ACHN (cell line): ENCODE data around the gene ATP6V0D1.
A peak's percentile ranks its signal among the peaks of the same experiment; 100 is the strongest.

Source experiments
- DNase-seq: peaks from one replicate; pipeline ENCODE4 v3.0.0-alpha.2; 2015
- in situ Hi-C: cut with HindIII; loops from 2 replicates; pipeline ENCODE4 v1.10.0; 2017; ENCODE audit warnings: low sequenced_read_pairs, low pct_ligation_motif_present, low pct_unique_long_range_greater_than_20kb

The ATP6V0D1 gene

DNA sequence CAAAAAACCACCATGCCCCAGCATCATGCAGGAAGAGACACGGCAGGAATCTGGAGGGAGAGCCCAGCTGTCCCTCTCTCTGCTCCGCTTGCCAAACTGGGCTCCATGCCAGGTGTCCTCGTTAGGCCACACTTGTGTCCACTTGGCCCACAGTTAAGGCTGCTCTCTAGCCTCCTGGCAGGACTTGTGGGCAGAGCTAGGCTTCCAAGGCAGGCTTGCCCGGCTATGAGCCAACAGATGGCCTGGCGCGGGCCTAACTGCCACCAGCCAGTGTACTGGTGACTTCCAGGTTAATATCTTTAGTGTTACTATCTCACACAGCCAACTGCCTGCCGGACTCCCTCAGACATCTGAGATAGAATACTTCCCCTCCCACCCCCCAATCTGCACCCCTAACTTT, 10.6 kb downstream of the ATP6V0D1 start:
- in situ Hi-C loops, result no loop called here
- no peak for DNase-seq

DNA sequence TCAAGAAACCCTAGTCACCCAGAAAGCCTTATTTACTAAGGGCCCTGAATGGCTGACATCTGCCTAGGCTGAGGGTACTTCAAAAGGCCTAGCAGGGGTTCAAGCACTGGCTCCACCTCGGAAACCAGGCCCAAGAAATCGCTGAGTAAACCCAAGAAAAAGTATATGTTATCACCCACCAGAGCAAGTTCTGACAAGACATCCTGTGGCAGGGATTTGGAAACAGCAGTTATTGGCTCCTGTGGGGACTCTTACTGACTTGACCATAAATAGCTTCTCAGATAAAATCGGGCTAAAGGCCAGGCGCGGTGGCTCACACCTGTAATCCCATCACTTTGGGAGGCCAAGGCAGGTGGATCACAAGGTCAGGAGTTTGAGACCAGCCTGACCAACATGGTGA, 12.2 kb downstream of the ATP6V0D1 start:
- in situ Hi-C loops, result no loop called here

DNA sequence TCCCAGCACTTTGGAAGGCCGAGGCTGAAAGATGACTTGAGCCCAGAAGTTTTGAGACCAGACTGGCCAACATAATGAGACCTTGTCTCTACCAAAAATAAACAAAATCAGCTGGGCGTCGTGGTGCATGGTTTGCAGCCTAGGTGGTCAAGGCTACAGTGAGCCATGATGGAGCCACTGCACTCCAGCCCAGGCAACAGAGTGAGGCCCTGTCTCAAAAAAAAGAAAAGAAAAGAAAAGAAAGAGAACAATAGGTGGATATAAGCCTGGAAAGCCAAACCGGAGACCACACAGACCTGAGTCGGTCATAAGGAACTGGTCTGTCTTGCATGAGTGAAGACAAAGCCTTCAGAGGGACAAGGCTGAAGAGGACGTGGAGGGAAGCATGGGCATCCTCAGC, 14.4 kb downstream of the ATP6V0D1 start:
- no peak for DNase-seq
- in situ Hi-C loops, result no loop called here

More for the DNA sequence above, 12.2 kb downstream of the ATP6V0D1 start:
- DNase-seq, result no peak

- no peak for DNase-seq
- in situ Hi-C loops, result no loop called here
These were observed 16.4 kb downstream of the ATP6V0D1 start for GRCh38 chr16:67464565-67464964.

GRCh38 chr16:67463691-67464090, 17.3 kb downstream of the ATP6V0D1 start:
- no peak for DNase-seq
- in situ Hi-C loops, result no loop called here

DNA sequence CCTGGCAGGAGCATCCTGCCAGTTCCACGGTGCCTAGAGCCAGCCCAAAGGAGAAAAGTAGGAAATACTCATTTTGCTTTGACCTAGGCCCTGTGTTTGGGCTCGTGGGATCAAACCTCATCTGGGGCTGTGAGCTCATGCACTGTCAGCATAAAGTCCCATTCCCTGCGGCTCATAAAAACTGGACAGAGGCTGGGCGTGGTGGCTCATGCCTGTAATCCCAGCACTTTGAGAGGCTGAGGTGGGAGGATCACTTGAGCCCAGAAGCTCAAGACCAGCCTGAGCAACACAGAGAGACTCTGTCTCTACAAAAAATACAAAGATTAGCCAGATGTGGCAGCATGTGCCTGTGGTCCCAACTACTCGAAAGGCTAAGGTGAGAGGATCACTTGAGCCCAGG, 17.9 kb downstream of the ATP6V0D1 start:
- no peak for DNase-seq
- in situ Hi-C loops, result no loop called here

GRCh38 chr16:67462279-67462655, 18.7 kb downstream of the ATP6V0D1 start:
- DNase-seq, result no peak
- in situ Hi-C loops, result no loop called here

- in situ Hi-C loops, result no loop called here
- no peak for DNase-seq
These were observed 19.2 kb downstream of the ATP6V0D1 start for GRCh38 chr16:67461600-67462278.

GRCh38 chr16:67460961-67461360, 20.0 kb downstream of the ATP6V0D1 start:
- in situ Hi-C loops, result no loop called here
- DNase-seq, result no peak

DNA sequence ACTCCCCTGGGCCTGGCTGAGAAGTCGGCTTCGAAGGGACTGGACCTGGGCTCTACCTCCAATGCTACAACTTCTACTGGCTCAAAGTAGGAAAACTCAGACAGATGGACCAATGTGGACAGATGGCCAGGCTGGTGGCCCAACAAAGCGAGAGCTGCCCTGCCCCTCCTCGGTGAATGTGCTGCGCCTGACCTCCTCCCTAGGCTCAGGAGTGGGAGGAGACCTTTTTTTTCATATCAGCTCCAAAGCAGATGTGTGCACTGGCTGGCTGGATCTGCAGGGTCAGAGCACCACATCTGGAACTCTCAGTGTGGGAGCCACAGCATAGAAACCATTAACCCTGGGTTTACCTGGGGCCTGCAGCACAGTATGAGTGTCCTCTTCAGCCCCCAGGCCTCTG, 20.8 kb downstream of the ATP6V0D1 start:
- in situ Hi-C loops, result no loop called here

DNA sequence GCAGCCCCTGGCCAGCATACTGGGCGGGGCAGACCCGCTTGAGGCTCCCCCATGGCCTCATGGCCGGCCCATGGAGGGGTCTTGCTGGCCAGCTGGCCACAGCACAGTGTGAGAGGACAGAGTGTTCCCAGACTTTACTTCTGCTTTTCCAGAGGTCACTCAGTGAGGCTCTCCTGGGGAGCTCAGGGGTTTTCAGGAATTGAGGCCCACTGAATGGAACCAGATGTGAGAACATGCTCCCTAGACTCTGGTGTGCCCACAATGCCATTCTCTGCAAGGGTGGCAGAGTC, 21.2 kb downstream of the ATP6V0D1 start:
- in situ Hi-C loops, result no loop called here
- no peak for DNase-seq

More for the DNA sequence above, 20.8 kb downstream of the ATP6V0D1 start:
- no peak for DNase-seq

DNA sequence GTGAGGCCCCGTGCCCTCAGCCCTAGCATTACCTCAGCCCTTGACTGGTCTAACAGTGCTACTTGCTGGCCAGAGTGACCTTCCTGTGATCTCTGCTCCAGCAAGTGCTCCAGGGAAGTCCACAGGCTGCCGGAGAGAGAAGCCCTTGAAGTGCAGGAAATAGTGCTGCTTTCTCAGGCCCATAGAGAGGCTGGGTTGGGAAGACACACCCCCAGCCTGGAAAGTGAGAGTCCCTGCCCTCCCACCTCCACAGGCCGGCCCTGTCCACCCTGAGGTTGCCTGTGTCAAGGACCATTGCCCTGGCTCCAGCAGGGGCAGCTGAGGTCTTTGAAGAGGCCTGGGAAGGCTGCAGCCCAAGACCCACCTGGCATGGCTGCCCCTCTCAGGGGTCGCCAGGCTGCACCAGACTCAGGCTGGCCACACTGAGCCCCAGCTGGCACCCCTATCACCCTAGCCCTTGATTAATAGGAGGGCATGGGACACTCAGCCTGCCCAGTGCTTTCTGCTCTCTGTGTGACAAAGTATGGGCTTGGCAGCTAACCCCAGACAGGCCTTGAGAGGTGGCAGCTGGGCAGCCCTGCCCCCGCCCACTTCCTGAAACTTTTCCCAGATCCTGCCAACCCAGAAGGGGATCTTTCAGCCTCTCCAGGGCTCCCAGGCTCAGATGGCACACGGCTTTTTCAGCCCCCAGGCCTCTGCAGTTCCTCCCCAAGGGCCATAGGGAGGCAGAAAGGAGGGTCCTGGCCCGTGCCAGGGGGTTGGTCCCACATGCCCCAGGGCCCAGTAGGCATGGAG, 21.7 kb downstream of the ATP6V0D1 start:
- in situ Hi-C loops, result no loop called here
- DNase-seq, result no peak

GRCh38 chr16:67458121-67458641, 22.8 kb downstream of the ATP6V0D1 start:
- in situ Hi-C loops, result no loop called here
- DNase-seq, result no peak

DNA sequence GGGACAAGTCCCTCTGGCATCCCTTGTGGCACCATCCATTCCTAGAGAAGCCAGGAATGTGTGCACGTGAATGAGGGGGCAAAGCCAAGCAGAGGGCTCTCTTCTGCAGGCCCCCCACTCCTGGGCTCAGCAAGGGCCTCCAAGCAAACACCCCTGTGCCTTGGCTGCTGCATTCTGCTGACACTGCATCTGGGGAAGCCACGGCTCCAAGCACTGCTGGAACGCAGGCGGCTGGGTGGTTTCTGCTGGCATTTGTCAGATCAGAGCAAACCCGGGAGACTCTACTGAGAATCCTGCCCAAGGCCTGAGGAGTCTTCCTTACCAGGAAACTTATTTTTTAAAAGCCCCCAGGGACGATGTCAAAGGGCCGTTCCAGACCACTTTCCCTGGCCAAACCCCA, 23.3 kb downstream of the ATP6V0D1 start:
- DNase-seq, result no peak
- in situ Hi-C loops, result no loop called here

- DNase-seq, result peak; percentile 31
- in situ Hi-C loops, result no loop called here
These were observed 24.4 kb downstream of the ATP6V0D1 start for GRCh38 chr16:67456391-67457081.

DNA sequence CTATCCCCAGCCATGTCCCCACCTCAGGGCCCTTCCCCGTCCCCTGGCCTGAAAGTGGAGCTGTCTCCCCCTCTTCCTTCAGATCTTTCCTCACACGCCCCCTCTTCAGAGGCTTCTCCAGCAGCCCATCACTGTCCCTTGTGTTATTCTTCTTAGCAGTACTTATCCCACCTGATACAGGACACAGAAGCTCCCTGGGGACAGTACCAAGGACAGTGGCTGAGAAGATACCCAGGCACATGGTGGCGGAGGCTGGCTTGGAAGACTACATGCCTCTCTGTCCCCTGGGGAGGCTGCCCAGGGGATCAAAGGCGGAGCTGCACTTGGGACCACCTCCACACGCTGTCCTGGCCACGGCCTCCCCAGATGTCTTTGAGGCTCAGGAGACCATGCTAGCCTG, 26.1 kb downstream of the ATP6V0D1 start:
- no peak for DNase-seq
- in situ Hi-C loops, result no loop called here

DNA sequence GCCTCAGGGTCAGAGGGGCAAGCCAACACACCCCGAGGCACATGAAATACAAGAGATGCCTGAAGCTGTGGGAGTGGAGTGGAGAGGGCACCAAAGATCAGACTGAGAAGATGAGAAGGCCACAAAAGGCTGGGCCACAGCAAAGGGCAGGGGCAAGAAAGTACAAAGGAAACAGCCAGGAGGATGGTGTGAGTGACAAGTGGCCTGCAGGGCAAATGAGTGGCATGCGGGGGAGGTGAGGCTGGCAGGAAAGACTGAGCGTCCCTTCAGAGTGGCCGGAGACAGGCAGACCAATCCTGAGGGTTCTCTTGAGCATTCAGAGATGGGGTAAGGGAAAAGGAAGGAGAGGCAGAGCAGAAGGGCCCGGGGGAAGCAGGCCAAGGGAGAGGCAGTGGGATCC, 26.9 kb downstream of the ATP6V0D1 start:
- no peak for DNase-seq
- in situ Hi-C loops, result no loop called here

- in situ Hi-C loops, result no loop called here
- no peak for DNase-seq
These were observed 29.1 kb downstream of the ATP6V0D1 start for GRCh38 chr16:67451704-67452435.
